ENCODE measurements around the gene CCDC154.

Gene CCDC154

DNA sequence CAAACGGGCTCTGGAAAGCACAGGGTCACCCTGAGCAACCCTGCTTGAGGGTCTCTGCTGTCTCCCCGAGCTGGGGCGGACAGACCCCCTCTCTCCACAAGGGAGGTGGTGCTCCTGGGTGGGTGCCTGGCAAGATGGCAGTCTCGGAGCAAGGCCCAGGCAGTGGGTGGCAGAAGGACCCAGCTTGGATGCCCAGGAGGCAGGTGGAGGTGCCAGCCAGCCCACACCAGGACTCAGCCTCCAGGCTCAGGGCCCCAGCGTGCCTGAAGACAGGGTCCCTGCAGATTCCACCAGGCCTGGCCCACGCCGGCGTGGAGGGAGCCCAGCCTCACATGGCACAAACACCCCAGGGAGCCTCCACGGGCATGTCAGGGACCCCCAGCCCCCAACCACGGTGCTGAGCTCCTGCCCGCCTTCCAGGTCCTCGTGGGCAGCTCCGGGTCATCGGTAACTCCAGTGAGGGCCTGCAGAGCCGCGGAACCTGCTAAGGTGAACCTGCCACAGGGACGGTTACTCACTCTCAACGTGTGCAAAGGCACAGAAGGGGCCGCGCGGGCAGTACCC is 50.7 kb downstream of the CCDC154 start:
- in situ Hi-C loops (cut with MboI; ENCODE audit: low sequenced_read_pairs): no loop called here

GRCh38 chr16:1392826-1393225 is 51.5 kb downstream of the CCDC154 start:
- in situ Hi-C loops (cut with MboI; ENCODE audit: low sequenced_read_pairs): no loop called here

DNA sequence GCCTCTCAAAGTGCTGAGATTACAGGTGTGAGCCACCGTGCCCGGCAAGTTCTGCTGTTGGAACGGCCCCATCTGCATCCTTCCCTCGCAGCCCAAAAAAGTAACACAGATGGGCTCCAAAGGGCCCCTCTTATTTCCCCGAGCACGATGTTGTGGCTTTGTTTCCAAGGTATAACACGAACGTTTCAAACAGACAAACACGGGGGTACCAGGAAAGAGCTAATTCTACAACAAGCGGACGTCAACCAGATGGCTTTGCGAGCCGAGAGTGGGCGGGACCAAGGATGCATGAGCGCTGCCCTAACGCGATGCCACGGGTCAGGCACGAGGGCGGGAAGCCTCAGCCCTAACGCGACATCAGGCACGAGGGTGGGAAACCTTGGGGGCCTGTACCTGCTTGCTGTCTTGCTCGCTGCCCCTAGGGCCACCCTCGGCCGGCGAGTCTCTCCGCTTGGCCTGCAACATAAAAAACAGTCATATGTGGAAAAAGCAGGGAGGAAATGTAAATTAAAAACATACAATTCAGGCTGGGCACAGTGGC is 54.0 kb downstream of the CCDC154 start:
- in situ Hi-C loops (cut with MboI; ENCODE audit: low sequenced_read_pairs): no loop called here

DNA sequence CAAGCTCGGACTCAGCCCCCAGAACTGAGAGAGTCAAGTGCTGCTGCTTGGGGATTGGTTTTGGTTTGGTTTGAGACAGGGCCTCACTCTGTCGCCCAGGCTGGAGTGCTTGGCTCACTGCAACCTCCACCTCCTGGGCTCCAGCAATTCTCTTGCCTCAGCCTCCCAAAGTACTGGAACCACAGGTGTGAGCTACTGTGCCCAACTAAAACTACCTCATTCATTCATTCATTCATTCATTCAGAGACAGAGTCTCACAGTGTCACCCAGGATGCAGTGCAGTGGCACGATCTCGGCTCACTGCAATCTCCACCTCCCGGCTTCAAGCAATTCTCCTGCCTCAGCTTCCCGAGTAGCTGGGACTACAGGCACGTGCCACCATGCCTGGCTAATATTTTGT is 54.6 kb downstream of the CCDC154 start:
- in situ Hi-C loops (cut with MboI; ENCODE audit: low sequenced_read_pairs): no loop called here

DNA sequence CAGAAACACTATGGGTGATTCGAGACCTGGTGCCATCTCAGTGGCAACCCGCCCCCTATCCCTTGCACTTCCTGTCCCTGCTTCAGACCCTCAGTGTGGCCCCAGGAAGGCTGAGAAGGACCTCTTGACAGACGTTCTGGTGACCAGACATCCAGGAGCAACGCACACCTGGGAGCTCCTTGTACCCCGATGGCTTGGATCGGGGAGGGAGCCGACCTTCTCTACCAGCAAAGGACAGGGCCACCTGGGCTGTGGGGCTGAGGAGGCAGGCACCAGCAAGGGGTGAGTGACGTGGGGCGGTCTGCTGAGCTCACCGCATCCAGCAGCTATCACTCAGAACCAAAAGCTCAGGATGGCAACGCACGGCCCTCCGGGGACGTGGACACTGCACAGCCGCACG is 57.0 kb downstream of the CCDC154 start:
- in situ Hi-C loops (cut with MboI; ENCODE audit: low sequenced_read_pairs): no loop called here

- in situ Hi-C loops (cut with MboI; ENCODE audit: low sequenced_read_pairs): no loop called here
These were observed 59.1 kb downstream of the CCDC154 start for GRCh38 chr16:1385232-1385631.
